ENCODE measurements around the gene TUT4. TPM values are rescaled to one million over a fixed set of nuclear protein-coding genes. Genes with fewer than 3 reads are reported as not detected.

The TUT4 gene
- total and polyA plus RNA-seq, 2 donors (not counting 3 experiments of a cell fraction or from before 2014, with no cell fraction given): 24.7 to 41.2 TPM

DNA sequence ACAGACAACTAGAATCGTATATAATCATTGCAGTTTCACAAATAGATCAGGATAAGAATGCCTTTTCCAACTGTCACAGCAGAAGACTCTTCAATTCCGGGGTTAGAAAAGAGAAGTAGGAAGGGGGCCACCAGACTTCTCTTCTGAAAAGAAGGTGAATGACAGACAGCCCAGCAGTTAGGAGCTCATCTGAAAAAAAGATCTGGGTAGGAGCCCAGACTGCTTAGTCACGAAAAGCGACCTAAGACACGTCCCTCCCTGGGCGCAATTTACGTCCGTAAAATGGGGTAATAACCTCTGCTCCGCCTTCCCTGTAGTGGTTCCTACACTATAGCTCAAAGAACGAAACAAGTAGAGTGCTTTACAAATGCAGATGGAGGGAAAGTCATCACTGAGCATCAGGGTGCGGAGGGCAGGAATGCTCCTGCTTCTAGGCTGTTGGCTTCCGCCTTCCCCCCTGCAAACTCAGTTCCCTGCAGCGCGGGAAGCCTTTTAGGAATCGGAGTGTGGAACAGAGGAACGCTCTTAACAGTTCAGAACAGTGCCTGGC is 149.3 kb downstream of the TUT4 start:
- H3K4me2 ChIP-seq (ENCODE audit: insufficient read depth, low read length): peak overlapping the region; percentile 84
- CTCF ChIA-PET: interaction anchor here (0.6 to 4.0 kb wide), 11 partner anchors 9 to 422 kb away, joined by 3 to 27 read pairs (median 4); partner anchors contain the start of gene CC2D1B
- no peaks in the 10 kb centered on the region for H4K20me1 ChIP-seq (replicated peaks; ENCODE audit: control insufficient read depth, extremely low read depth, insufficient read depth, low read length)
- peaks cover 14% of the 10 kb centered on the region for H3K4me1 ChIP-seq (ENCODE audit: control insufficient read depth, extremely low read depth, insufficient read depth, low read length)
- FAIRE-seq (no peak), DNase-seq (ENCODE audit: low read depth, low spot score) (peak; percentile 69)
- no peaks in the 10 kb centered on the region for H3K9me3 ChIP-seq (replicated peaks; ENCODE audit: control insufficient read depth, insufficient read depth, low read length)
- no peaks in the 10 kb centered on the region for H3K9me1 ChIP-seq (replicated peaks; ENCODE audit: control insufficient read depth, extremely low read depth, insufficient read depth, low read length)
- TF ChIP-seq GATA2 (IDR thresholded peaks at IDR 0.05; ENCODE audit: insufficient read depth, insufficient read length, low read depth, low read length): no peak
- no peak for TF ChIP-seq FOS (IDR thresholded peaks at IDR 0.05; ENCODE audit: borderline replicate concordance, insufficient read depth, low read length)
- no peak for TF ChIP-seq EZH2 (IDR thresholded peaks at IDR 0.05; ENCODE audit: borderline replicate concordance, low read depth, low read length, severe bottlenecking)
- no peak for TF ChIP-seq JUN (IDR thresholded peaks at IDR 0.05; ENCODE audit: borderline replicate concordance, insufficient read depth, insufficient read length, low read depth)
- TF ChIP-seq, protein P1, sequence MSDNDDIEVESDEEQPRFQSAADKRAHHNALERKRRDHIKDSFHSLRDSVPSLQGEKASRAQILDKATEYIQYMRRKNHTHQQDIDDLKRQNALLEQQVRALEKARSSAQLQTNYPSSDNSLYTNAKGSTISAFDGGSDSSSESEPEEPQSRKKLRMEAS (IDR thresholded peaks at IDR 0.05; ENCODE audit: insufficient read depth, insufficient read length): no peak
- TF ChIP-seq POLR2AphosphoS5 (IDR thresholded peaks at IDR 0.05; ENCODE audit: insufficient read depth, low read depth, low read length): no peak
- TF ChIP-seq, protein P2, sequence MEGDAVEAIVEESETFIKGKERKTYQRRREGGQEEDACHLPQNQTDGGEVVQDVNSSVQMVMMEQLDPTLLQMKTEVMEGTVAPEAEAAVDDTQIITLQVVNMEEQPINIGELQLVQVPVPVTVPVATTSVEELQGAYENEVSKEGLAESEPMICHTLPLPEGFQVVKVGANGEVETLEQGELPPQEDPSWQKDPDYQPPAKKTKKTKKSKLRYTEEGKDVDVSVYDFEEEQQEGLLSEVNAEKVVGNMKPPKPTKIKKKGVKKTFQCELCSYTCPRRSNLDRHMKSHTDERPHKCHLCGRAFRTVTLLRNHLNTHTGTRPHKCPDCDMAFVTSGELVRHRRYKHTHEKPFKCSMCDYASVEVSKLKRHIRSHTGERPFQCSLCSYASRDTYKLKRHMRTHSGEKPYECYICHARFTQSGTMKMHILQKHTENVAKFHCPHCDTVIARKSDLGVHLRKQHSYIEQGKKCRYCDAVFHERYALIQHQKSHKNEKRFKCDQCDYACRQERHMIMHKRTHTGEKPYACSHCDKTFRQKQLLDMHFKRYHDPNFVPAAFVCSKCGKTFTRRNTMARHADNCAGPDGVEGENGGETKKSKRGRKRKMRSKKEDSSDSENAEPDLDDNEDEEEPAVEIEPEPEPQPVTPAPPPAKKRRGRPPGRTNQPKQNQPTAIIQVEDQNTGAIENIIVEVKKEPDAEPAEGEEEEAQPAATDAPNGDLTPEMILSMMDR (IDR thresholded peaks at IDR 0.05; ENCODE audit: extremely low read depth in 1 of 2, insufficient read depth in 1 of 2, low read depth in 1 of 2, low read length in 2 of 2): no peak
- TF ChIP-seq POLR2A (IDR thresholded peaks at IDR 0.05; ENCODE audit: low read depth, low read length): no peak
- no peak for TF ChIP-seq MYC (IDR thresholded peaks at IDR 0.05; ENCODE audit: low read depth, low read length)
- H3K9ac ChIP-seq (replicated peaks; ENCODE audit: extremely low read depth, insufficient read depth, low read length): peak overlapping the region; percentile 98
- H2AFZ ChIP-seq (ENCODE audit: low read depth, low read length): peak overlapping the region; percentile 83
- peak overlapping the region; percentile 57 to 98 (median 83) for H3K4me3 ChIP-seq (replicated peaks in 1 of 3; ENCODE audit: insufficient read depth in 1 of 3, low read depth in 1 of 3, low read length in 3 of 3)
- H3K79me2 ChIP-seq (ENCODE audit: control insufficient read depth, insufficient read depth, low read length): peaks cover 39% of the 10 kb centered on the region
- H3K27me3 ChIP-seq (ENCODE audit: control insufficient read depth in 2 of 2, insufficient read depth in 2 of 2, low read length in 2 of 2): no peaks in the 10 kb centered on the region
- BruUV-seq (replicated peaks): TSS peak; percentile 63
- POLR2A ChIA-PET: interaction anchor here (0.6 kb wide), 1 partner anchor 150 kb away, joined by 4 read pairs; the partner anchor contains the start of gene TUT4
- peaks cover 3 to 4% of the 10 kb centered on the region in 2 experiments for H3K36me3 ChIP-seq (ENCODE audit: control insufficient read depth in 2 of 2, extremely low read depth in 1 of 2, insufficient read depth in 2 of 2, low read length in 2 of 2)
- intact Hi-C loops (cut with micrococcal nuclease): loop anchor here (1.0 to 10.0 kb wide), 5 partner anchors 37 to 791 kb away; partner anchors contain the start of genes CC2D1B and CPT2
- dilution Hi-C loops (cut with MboI; ENCODE audit: extremely low pct_ligation_motif_present, low sequenced_read_pairs): no loop called here
- H3K27ac ChIP-seq (ENCODE audit: insufficient read depth, low read depth, low read length): peak overlapping the region; percentile 98

Measured in endothelial cell of umbilical vein (primary cell).